Putamen (tissue), 1 donor: Measurements from ENCODE around the gene TEAD3.
"Not testable (repeated sequence)": the region's sequence is repeated elsewhere in the genome, so short reads cannot be mapped to it uniquely, and the experiment has no call there.

ENCODE experiments used
- DNase-seq: peaks from one replicate; pipeline ENCODE4 v3.0.0-alpha.2; 2016; ENCODE audit warnings: low spot score

Gene TEAD3

GRCh38 chr6:35451354-35452182 lies 45.3 kb downstream of the TEAD3 start:
- no peak for DNase-seq

DNA sequence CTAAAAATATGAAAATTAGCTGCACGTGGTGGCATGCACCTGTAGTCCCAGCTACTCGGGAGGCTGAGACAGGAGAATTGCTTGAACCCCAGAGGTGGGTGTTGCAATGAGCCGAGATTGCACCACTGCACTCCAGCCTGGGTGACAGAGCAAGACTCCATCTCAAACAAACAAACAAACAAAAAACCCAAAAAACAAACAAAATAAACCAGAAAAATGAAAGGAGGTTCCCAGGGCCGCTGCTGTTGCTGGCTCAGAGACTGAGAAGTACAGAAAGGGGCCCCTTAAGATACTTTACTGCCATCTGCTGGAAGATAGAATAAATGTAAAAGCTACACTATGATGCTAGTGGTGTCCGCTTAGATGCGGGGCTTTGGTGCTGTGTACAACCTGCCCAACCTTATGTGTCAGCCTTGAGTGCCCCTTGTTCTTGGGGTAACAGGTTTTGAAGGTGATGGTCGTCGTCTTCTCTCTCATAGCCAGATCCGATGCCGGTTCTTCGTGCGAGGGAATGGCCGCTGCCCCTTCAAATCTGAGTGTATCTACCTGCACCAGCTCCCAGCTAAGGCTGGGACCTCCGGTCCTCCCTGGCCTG lies 47.5 kb downstream of the TEAD3 start:
- DNase-seq, result peak; percentile 58

- DNase-seq, result no peak
Observed at GRCh38 chr6:35448191-35448590, 48.7 kb downstream of the TEAD3 start.

DNA sequence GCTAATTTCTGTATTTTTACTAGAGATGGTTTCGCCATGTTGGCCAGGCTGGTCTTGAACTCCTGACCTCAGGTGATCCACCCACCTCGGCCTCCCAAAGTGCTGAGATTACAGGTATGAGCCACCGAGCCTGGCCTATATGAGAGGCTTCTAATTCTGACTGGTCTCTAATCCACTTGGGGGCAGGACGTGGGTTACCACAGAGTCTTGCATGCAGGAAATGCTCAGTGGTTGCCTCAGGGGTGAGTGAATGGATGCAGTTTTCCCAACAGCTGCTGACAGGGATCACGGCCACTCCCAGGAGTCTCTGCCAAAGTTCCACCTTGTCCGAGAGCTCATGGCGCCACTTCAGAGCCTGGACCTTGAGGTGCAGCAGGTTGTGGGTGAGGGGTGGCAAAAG lies 51.2 kb downstream of the TEAD3 start:
- no peak for DNase-seq

DNA sequence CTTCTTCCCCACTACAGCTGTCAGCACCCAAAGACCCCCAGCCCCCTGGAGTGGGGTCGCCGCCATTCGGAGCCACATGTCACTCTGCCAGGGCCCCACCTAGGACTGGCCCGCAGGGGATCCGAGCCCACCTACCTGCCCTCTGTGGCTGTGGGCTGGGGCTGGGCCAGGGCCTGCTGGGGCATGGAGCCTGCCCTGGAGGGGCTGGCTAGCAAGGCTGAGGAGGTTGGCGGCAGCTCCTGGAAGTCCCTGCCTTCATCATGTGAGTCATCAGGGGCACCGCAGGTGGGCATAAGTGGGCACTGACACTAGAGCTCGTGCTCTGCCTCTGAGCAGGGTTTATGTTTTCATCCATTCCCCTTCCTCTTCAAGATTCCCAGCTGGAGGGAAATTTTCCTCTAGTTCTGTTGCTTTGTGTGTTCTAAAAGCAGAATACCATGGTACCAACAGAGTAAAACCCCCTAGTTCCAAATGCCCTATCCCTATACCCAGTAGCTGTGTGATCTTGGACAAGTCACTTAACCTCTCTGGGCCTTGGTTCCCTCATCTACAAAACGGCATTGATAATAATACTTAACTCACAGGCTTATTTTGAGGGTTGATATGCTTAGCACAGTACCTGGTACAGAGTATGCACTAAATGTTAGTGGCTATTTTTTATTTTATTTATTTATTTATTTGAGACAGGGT lies 53.4 kb downstream of the TEAD3 start:
- no peak for DNase-seq

DNA sequence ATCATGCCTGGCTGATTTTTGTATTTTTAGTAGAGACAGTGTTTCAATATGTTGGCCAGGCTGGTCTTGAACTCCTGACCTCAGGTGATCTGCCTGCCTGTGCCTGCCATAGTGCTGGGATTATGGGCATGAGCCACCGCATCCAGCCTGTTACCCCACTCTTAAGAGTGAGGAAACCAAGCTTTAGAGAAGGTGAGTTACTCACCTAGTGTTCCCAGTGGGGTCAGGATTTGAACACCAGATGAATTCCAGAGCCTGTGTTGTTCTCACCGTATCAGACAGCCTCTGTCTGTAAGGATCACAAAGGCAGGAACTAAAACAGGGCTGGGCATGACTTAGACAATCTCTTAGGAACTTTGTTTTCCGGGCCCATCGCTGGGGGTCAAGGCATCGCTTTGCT lies 54.2 kb downstream of the TEAD3 start:
- DNase-seq, result no peak

DNA sequence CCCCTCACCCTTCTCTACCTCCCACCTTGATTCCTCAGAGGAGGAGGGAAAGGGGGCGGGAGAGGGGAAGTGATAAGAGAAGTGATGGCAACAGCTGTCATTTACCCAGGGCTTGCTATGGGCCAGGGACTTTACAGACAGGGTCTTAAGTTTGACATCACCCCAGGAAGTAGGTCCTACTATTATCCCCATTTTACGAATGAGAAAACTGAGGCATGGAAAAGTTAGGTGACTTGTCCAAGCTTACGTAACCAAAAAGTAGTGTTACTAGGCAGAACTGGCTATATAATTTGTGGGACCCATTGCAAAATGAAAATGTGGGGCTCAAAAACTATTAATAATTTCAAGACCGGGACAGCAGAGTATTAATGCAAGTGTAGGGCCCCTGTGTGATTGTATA lies 55.2 kb downstream of the TEAD3 start:
- DNase-seq, result no peak

DNA sequence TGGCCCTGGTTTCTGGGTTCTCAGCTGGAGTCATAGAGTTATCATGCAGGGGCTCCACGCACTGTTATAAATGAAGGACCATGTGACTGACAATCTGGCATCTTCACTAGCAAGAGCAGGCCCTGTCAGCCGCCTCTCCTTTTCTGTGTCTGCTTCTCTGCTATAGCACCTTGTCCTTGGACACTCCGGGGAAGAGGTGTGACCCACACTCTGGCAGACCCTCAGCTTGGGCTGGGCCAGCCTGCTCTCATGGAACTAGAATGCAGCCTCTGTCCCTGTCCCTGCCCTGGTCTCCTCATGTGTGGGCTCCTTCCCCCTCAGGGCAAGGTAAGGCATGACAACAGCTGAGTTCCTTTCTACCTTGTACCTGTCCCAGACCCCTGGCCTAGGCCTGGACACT lies 55.7 kb downstream of the TEAD3 start:
- no peak for DNase-seq

GRCh38 chr6:35439308-35439707 lies 57.6 kb downstream of the TEAD3 start:
- no peak for DNase-seq

DNA sequence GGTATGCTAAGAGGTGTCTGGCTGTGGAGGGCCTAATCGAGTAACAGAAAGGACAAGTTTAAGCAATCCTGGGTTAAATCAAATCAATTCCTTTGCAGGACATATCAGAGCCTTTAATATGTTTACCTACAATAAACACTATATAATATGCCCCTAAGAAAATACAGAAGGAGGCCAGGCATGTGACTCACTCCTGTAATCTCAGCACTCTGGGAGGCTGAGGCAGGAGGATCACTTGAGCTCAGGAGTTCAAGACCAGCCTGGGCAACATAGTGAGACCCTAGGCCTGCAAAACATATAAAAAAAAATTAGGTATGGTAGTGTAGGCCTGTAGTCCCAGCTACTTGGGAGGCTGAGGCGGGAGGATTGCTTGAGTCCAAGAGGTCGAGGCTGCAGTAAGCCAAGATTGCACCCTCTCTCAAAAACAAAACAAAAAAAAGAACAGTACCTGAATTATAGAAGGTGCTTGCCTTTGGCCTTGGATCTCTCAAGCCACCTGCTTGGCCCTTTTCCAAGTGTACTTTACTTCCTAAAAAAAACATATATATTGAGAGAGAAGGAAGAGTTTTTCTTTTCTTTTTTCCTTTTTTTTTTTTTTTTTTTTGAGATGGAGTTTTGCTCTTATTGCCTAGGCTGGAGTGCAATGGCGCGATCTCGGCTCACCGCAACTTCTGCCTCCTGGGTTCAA lies 58.4 kb downstream of the TEAD3 start:
- DNase-seq, result not testable (repeated sequence)

GRCh38 chr6:35436071-35436857 lies 60.6 kb downstream of the TEAD3 start:
- DNase-seq, result no peak

DNA sequence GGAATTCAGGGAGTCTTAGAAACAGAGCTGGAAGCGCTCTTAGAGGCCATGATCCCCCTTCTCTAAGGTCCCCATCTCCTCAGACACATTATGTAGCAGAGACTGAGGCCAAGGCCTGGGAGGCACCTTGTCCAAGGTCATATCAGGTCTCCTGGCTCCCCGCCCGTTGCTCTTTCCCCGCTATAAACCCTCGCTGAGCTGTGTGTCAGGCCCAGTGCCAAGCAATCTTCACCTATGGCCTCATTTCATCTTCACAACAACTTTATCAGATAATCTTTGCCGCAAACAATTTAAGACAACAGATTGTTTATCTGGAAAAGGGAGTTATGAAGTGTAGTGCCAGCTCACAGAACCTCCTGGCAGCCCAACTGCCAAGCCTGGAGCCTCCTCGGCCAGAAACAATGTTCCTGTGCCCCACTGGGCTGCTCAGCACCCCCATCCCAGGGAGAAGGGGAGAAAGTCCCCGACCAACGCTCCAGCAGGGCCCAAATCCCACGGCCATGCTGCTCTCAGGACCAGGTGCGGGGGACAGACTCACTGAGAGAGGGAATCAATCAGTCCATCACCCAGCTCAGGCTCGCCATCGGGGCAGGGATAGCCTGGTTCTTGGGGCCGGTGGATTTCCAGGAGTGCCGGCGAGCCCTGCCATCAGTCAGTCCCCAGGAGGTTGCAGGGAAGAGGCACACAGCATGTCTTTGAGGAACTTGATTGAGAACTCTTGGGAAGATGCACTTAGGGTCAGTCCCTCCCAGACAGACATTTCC lies 61.6 kb downstream of the TEAD3 start:
- DNase-seq, result no peak

- not testable (repeated sequence) for DNase-seq
Observed at GRCh38 chr6:35432702-35433101, 64.2 kb downstream of the TEAD3 start.

DNA sequence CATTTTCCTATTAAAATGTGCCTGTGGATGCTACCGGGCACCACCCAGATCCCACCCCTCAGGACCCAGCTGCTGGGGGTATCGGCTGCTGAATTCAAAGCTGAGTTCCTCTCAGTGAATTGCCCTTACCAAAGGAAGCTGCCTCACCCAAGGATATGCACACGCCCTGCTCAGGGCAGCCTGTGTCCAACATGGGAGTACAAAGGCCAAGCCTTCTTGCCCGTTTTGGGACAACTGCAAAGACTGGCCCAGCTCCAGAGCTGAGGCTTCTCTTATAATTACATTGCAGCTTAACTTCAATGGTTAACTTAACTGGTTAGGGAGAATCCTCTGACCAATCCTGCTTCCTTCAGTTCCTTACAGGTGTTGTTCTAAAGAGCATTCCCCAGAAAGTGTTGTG lies 64.6 kb downstream of the TEAD3 start:
- no peak for DNase-seq

GRCh38 chr6:35429463-35429862 lies 67.4 kb downstream of the TEAD3 start:
- DNase-seq, result no peak

- no peak for DNase-seq
Observed at GRCh38 chr6:35428421-35429149, 68.3 kb downstream of the TEAD3 start.

GRCh38 chr6:35427851-35428321 lies 69.0 kb downstream of the TEAD3 start:
- no peak for DNase-seq

GRCh38 chr6:35427435-35427834 lies 69.4 kb downstream of the TEAD3 start:
- DNase-seq, result no peak

- no peak for DNase-seq
Observed at GRCh38 chr6:35426074-35426473, 70.8 kb downstream of the TEAD3 start.

DNA sequence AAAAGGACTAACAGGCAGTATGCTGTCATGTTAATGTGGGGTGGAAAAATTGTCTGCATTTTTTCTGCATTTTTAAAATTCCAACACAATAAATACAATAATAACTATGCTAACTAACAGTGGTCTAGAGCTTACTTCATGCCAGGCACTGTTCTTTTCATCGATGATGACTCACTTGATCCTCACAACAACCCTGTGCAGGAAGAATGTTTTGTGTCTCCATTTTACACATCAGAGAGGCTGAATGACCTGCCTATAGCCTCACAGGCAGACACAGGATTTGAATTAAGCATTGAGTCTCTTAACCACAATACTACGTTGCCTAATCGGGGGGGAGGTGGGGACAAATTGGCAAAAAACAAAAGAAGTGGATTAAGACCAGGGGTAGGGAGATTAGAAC lies 71.6 kb downstream of the TEAD3 start:
- no peak for DNase-seq
